GM21717 (cell line): ENCODE measurements around the gene RPL39.
A peak's percentile ranks its signal among the peaks of the same experiment; 100 is the strongest.
"Not testable (repeated sequence)": the region's sequence is repeated elsewhere in the genome, so short reads cannot be mapped to it uniquely, and the experiment has no call there.

ENCODE experiments used
- ATAC-seq: cut with Tn5 transposase; IDR thresholded peaks from one replicate; pipeline ENCODE4 v1.9.1; 2021; ENCODE audit warnings: mild to moderate bottlenecking, moderate library complexity; ENCODE audit not compliant: unreplicated experiment

Gene RPL39

DNA sequence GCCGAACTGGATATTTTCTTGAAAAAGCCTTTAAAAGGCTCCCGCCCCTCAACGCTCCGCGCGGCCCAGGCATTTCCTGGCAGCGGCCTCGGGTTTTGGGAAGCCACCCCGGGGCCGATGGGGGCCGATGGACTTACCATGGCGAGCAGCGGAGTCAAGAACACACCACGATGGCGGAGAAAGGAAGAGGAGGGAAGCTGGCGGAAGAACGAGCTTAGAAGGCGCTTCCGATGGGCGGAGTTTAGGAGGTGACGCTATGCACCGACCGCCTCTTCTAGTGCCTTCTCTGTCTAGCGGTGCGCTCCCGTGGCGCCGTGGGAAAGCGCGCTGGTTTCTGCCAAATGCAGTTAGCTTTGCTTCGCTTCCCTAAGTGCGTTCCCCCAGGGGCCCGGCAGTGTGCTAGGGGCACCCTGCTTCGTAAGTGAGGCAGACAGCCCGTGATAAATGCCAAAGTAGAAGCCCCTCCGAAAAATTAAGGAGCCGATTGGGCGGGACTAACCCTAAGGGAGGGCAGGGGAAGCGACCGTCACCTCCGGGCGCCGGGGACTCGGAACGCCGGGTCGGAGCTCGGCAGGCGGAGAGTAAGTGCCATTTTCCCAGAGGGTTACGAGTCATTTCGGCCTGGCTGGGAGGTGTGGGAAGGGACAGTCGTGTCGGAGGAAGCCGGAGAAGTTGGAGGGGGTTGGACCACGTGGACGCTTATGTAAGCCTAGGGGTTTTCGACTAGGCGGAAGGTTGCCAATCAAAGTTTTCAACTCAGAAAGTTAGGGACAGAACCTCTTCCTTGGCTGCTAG, at the start of gene RPL39:
RPL39 (minus strand) TSS at position 194 of the 795 bp plus-strand sequence; CDS start at position 140, 54 bp downstream.
- peak; percentile 88 for ATAC-seq

DNA sequence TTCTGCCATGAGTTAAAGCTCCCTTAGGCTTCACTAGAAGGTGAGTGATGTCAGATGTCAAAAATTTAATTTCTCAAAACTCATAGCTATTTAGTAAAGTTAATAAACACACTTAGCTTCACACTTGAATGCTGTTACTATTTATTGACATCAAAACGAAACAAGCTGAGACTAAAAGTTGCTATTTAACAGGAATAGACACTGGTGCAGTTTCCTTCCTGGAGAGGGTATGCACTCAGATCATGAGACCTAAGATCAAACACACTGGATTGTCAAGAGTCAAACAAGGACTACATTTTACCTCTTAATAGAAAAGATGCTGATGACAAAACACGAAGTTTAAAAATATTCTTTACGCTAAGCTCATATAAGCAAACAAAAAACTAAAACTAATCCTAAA, 42.5 kb upstream of the RPL39 start:
- ATAC-seq, result no peak

DNA sequence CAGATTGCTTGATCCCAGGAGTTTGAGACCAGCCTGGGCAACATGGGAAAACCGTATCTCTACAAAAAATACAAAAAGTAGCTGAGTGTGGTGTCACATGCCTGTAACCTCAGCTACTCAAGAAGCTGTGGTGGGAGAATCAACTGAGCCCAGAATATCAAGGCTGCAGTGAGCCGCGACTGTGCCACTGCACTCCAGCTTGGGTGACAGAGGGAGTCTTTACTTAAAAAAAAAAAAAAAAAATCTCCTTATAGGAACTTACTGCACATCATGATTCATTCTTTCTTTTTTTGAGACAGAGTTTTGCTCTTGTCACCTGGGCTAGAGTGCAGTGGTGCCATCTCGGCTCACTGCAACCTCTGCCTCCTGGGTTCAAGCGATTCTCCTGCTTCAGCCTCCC, 37.0 kb upstream of the RPL39 start:
- no peak for ATAC-seq

DNA sequence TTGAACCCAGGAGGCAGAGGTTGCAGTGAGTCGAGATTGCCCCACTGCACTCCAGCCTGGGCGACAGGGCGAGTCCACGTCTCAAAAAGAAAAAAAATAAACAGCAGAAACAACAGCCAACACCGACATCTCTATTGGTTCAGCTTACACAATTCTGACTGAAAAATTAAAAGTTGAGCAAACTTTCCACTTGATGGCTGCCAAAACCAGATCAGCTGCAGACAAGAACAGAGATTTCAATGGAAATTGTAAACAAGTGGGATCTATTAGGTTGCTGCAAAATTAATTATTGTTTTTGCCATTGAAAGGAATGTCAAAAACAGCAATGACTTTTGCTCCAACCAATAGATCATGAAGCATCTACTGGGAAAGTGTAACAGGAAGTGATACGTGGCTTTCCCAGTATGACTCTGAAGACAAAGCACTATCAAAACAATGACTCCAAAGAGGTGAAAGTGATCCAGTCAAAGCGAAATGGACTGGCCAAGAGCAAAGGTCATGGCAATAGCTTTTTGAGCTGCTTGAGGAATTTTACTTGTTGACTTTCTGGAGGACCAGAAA, 35.0 kb upstream of the RPL39 start:
- no peak for ATAC-seq

GRCh38 chrX:119824221-119824620, 32.8 kb upstream of the RPL39 start:
- ATAC-seq, result not testable (repeated sequence)

GRCh38 chrX:119821703-119822102, 30.3 kb upstream of the RPL39 start:
- ATAC-seq, result peak; percentile 90

GRCh38 chrX:119817130-119817690, 25.8 kb upstream of the RPL39 start:
- no peak for ATAC-seq

DNA sequence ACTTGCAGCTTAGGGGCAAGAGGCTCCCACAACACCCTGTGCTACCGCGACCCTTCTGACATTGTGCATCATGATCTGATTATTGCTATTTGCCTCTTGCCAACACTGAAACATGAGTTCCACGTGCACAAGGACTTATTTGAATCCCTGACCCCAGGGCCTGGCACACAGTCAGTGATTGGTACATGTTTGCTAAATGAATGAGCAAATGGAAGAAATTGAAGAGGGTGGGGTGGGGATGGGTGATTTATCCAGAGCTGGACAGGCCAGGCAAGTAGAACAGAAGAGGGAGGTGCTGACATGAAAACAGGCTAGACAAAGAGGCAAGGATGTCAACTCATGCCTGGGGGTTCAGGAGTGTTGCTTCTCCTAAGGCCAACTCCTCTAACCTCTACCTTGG, 24.9 kb upstream of the RPL39 start:
- no peak for ATAC-seq

GRCh38 chrX:119809185-119809666, 17.8 kb upstream of the RPL39 start:
- ATAC-seq, result no peak

DNA sequence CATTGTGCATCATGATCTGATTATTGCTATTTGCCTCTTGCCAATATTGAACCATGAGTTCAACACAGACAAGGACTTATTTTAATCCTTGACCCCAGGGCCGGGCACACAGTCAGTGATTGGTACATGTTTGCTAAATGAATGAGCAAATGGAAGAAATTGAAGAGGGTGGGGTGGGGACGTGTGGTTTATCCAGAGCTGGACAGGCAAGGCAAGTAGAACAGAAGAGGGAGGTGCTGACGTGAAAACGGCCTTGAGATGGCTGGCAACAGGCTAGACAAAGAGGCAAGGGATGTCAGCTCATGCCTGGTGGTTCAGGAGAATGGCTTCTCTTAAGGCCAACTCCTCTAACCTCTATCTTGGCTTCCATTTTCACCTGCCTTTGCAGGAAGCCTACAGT, 17.0 kb upstream of the RPL39 start:
- not testable (repeated sequence) for ATAC-seq

DNA sequence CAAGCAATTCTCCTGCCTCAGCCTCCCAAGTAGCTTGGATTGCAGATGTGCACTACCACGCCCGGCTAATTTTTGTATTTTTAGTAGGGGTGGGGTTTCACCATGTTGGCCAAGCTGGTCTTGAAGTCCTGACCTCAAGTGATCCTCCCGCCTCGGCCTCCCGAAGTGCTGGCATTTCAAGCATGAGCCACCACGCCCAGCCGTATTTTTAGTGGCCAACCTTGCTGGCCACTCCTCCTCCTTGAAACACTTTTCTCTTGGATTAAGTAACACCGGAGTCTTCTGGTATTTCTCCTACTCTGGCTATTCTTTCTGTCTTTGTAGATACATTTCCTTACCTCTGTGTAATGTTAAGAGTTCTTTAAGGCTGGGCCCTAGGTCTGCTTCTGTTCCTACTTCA, 11.1 kb upstream of the RPL39 start:
- ATAC-seq, result no peak

GRCh38 chrX:119801253-119802221, 10.1 kb upstream of the RPL39 start:
- ATAC-seq, result no peak

- peak; percentile 20 for ATAC-seq
These were observed 423 bp downstream of the RPL39 start for GRCh38 chrX:119790977-119791436.

- no peak for ATAC-seq
These were observed 6.5 kb downstream of the RPL39 start for GRCh38 chrX:119784747-119785446.

DNA sequence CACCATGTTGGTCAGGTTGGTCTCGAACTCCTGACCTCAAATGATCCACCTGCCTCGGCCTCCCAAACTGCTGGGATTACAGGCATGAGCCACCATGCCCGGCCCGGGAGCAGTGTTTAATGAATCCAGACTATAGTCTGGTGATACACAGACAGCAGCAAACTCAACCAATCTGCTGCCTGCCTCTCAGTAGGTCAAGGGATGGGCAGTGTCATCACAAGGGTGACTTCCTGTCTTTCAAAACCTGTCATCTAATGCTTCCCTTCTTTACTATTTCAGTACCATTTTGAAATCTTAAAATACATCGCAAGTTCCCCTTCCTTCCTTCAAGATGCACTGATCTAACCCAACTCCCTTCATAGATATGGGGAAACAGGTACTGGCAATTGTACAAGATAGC, 8.4 kb downstream of the RPL39 start:
- ATAC-seq, result no peak

DNA sequence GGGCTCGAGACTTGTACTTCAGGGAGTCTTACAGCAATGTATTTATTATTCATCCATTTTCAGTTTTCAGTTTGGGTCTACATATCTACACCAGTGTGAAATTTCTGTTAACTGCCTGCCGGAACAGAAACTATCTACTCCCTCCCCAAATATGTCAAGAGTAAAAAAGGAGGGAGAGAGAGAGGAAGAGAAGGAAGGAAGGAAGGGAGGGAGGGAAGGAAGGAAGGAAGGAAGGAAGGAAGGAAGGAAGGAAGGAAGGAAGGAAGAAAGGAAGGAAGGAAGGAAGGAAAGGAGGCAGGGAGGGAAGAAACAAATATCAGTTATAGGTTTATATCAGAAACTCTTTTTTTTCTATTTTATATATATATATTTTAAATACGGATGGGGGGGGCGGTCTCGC, 12.6 kb downstream of the RPL39 start:
- ATAC-seq, result no peak

GRCh38 chrX:119775517-119776238, 15.8 kb downstream of the RPL39 start:
- ATAC-seq, result no peak

DNA sequence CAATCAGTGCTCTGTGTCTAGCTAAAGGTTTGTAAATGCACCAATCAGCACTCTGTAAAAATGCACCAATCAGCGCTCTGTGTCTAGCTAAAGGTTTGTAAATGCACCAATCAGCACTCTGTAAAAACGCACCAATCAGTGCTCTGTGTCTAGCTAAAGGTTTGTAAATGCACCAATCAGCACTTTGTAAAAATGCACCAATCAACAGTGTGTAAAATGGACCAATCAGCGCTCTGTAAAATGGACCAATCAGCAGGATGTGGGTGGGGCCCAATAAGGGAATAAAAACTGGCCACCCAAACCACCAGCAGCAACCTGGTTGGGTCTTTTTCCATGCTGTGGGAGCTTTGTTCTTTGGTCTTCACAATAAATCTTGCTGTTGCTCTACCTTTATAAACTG, 22.0 kb downstream of the RPL39 start:
- not testable (repeated sequence) for ATAC-seq

DNA sequence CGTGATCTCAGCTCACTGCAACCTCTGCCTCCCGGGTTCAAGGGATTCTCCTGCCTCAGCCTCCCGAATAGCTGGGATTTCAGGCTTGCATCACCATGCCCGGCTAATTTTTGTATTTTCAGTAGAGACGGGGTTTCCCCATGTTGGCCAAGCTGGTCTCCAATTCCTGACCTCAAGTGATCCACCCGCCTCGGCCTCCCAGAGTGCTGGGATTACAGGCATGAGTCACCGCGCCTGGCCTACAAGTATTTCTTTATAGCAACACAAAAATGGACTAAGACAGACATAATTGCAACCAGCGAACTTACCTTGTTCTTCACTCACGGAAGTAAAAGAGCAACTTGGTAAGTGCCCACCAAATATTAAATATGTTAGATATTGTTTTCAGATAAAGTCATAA, 23.0 kb downstream of the RPL39 start:
- ATAC-seq, result not testable (repeated sequence)
